Natural killer cell treated with Interleukin-12 subunit alpha and Interleukin-12 subunit beta and Interleukin-15 and Interleukin-18, amount 100 ng/mL, for 72 hours (primary cell): ENCODE results near the gene F7. TPM values are rescaled to one million over a fixed set of nuclear protein-coding genes. Genes with fewer than 3 reads are reported as not detected.
A peak's percentile ranks its signal among the peaks of the same experiment; 100 is the strongest.

ENCODE experiments used
- ATAC-seq, 2 donors: fragments of 150-1000 bp; cut with Tn5 transposase in 1 of 2; sonication (Bioruptor Pico), chemical (Tn5 transposase) in 1 of 2; 2 replicates each; pipeline ENCODE4 v1.10.0; 2021
- DNase-seq: peaks from one replicate; pipeline ENCODE4 v3.0.0; 2022; ENCODE audit warnings: low spot score
- H3K27ac Mint-ChIP-seq, 2 donors: 1 replicate in 1 of 2; 2 replicates in 1 of 2; pipeline ENCODE4 v1.8.0; 2022; ENCODE audit warnings: mixed read lengths in 2 of 2, mild to moderate bottlenecking in 1 of 2, moderate library complexity in 1 of 2
- H3K27me3 Mint-ChIP-seq, 2 donors: 1 replicate in 1 of 2; 2 replicates in 1 of 2; pipeline ENCODE4 v1.8.0; 2022; ENCODE audit warnings: mixed read lengths in 2 of 2
- H3K36me3 Mint-ChIP-seq: one replicate; pipeline ENCODE4 v1.8.0; 2022; ENCODE audit warnings: mixed read lengths
- H3K4me1 Mint-ChIP-seq, 2 donors: 1 replicate in 1 of 2; 2 replicates in 1 of 2; pipeline ENCODE4 v1.8.0; 2022; ENCODE audit warnings: low read depth in 2 of 2, mixed read lengths in 2 of 2, mild to moderate bottlenecking in 1 of 2
- H3K4me3 Mint-ChIP-seq: one replicate; pipeline ENCODE4 v1.8.0; 2022; ENCODE audit warnings: mixed read lengths
- H3K9me3 Mint-ChIP-seq: 2 replicates; pipeline ENCODE4 v1.8.0; 2022; ENCODE audit warnings: mixed read lengths
- total RNA-seq, 2 donors: library from RNA; stranded (reverse); gene quantifications; one replicate each; pipeline ENCODE4 v1.2.3, GENCODE V29; 2022

Gene F7
- total RNA-seq, 2 donors from 2014 or later = not detected

DNA sequence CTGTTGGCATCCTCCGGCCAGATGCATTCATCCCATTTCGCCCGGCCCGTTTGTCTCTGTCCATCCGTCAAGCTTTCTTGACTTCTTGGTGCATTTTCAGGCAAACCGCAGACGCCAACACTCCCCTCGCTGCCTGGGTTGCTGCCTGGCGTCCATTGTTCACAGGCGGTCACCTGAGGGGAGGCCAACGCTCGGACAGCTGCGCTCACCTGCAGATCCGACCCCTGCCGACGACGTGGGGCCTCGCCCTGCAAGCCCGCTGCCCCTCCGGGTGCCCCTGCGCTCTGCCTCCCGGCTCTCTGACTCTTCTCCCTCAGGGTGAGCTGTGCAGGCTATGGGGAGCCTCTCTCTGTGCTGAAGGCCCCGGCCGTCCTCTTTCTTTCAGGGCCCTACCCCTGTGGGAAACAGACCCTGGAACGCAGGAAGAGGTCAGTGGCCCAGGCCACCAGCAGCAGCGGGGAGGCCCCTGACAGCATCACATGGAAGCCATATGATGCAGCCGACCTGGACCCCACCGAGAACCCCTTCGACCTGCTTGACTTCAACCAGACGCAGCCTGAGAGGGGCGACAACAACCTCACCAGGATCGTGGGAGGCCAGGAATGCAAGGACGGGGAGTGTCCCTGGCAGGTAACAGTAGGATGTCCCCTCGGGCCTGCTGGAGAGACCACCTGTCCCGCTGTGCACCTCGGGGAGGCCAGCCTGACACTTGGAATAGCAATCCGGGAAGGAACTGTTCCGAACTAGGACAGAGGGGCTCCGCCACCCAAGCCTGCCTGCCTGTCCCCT is 38.1 kb downstream of the F7 start:
- H3K27me3 Mint-ChIP-seq = no peaks in the 10 kb centered on the region
- H3K36me3 Mint-ChIP-seq = no peaks in the 10 kb centered on the region
- no peaks in the 10 kb centered on the region for H3K4me1 Mint-ChIP-seq
- ATAC-seq = no peak
- no peaks in the 10 kb centered on the region for H3K9me3 Mint-ChIP-seq
- no peak overlapping the region for H3K4me3 Mint-ChIP-seq
- DNase-seq = no peak
- H3K27ac Mint-ChIP-seq = no peak overlapping the region

DNA sequence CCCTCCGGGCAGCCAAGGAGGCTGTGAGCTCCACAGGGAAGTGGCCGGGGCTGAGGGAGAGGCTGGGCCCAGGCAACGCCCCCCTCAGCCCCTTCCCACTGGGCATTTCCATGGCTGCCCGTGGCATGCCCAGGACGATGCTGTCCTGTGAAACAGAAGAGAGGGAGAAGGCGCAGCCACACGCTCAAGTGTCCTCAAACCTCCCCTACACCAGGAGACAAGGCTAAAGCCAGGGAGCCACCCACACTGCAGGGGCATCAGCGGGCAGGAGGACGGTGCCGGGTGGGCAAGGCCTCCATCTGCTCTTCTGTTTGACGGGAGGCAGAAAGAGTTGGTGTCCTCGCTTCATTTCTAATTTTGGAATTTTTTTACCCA is 38.7 kb downstream of the F7 start:
- Mint-ChIP-seq H3K27me3 (no peaks in the 10 kb centered on the region), H3K4me3 (no peak overlapping the region), H3K36me3 (no peaks in the 10 kb centered on the region), H3K4me1 (no peaks in the 10 kb centered on the region), H3K27ac (no peak overlapping the region), H3K9me3 (no peaks in the 10 kb centered on the region)
- ATAC-seq = no peak
- no peak for DNase-seq

DNA sequence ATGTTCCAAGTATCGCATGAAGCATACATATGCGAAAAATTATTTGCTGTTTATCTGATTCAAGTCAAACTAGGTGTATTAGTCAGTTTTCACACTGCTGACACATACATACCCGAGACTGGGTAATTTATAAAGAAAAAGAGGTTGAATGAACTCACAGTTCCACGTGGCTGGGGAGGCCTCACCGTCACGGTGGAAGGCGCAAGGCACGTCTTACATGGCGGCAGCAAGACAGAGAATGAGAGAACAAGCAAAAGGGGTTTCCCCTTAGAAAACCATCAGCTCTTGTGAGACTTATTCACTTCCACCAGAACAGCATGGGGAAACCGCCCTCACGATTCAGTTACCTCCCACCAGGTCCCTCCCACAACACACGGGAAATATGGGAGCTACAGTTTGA is 39.9 kb downstream of the F7 start:
- Mint-ChIP-seq H3K4me1 (no peaks in the 10 kb centered on the region), H3K36me3 (no peaks in the 10 kb centered on the region), H3K9me3 (no peaks in the 10 kb centered on the region), H3K27ac (no peak overlapping the region), H3K27me3 (no peaks in the 10 kb centered on the region), H3K4me3 (no peak overlapping the region)
- ATAC-seq (no peak), DNase-seq (no peak)

DNA sequence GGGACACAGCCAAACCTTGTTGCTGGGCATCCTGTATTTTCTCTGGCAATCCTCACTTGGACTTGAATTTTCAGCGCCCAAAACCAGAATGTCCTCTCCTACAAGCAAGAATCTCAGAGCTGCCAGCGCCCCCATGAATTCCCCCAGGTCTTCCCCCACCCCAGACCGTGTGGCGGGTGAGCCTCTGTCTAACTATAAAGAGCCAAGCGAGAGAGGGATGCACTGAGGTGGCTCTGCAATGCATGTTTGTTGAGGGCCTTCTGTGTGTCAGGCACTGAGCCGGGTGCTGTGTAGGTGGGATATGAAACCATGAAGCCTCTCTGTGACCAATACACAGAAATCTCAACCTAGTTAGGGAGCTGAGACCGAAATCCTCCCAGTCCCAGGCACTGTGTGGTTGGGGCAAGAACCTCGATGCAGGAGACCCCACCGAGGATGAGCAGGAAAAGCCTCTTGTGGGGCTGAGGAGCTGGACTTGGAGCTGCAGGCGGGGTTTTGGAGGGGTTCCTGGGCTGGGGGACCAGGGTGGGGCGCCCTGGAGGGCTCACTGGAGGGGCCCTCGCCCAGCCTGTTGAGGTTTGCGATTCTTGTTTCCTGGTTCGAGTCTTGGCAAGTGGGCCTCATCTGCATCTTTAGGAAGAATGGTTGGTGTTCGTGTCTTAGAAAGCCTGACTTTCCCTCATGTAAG is 40.5 kb downstream of the F7 start:
- no peak for ATAC-seq
- no peak for DNase-seq
- H3K4me1 Mint-ChIP-seq = peaks cover under 1% of the 10 kb centered on the region in 2 donors
- H3K36me3 Mint-ChIP-seq = no peaks in the 10 kb centered on the region
- H3K27me3 Mint-ChIP-seq = peaks cover under 1 to 2% of the 10 kb centered on the region in 2 donors
- H3K4me3 Mint-ChIP-seq = no peak overlapping the region
- H3K9me3 Mint-ChIP-seq = no peaks in the 10 kb centered on the region
- no peak overlapping the region for H3K27ac Mint-ChIP-seq

DNA sequence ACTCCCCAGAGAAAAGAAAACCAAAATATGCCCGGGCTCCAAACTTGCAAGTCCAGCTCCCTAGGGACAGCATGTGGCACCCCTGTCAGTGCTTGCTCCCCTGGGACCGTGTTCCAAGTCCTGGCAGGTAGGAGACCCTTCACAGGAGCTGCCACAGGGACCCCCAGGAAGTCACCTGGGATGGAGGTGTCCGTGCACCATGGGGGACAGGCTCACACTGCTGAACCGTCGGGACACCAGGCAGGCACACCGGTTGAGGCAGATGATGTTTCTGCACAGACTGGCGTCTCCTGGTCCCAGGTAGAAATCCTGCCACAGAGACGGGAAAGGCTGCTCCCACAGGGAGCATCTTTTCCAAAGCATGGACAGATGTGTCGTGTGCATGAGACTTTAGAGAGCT is 41.2 kb downstream of the F7 start:
- Mint-ChIP-seq H3K27me3 (peaks cover 3 to 6% of the 10 kb centered on the region in 2 donors), H3K4me1 (peaks cover 2 to 5% of the 10 kb centered on the region in 2 donors), H3K27ac (no peak overlapping the region), H3K4me3 (no peak overlapping the region), H3K36me3 (no peaks in the 10 kb centered on the region), H3K9me3 (no peaks in the 10 kb centered on the region)
- ATAC-seq (no peak), DNase-seq (no peak)

DNA sequence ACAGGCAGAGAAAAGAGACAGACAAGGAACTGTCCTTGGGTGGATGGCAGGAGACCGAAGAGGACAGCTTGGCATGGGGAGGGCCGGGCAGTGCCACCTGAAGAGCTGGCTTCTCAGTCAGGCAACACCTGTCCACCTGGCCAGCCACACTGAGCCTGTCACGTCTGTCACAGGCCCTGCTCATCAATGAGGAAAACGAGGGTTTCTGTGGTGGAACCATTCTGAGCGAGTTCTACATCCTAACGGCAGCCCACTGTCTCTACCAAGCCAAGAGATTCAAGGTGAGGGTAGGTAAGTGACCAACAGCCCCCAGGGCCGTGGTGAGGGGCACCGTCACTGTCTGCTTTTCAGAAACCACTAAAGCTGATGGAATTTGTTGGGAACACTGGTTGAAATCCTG is 41.6 kb downstream of the F7 start:
- peaks cover 4 to 8% of the 10 kb centered on the region in 2 donors for H3K27me3 Mint-ChIP-seq
- no peaks in the 10 kb centered on the region for H3K36me3 Mint-ChIP-seq
- no peaks in the 10 kb centered on the region for H3K9me3 Mint-ChIP-seq
- H3K4me1 Mint-ChIP-seq = peaks cover 4 to 6% of the 10 kb centered on the region in 2 donors
- ATAC-seq (no peak), DNase-seq (no peak)
- H3K27ac Mint-ChIP-seq = no peak overlapping the region
- no peak overlapping the region for H3K4me3 Mint-ChIP-seq

DNA sequence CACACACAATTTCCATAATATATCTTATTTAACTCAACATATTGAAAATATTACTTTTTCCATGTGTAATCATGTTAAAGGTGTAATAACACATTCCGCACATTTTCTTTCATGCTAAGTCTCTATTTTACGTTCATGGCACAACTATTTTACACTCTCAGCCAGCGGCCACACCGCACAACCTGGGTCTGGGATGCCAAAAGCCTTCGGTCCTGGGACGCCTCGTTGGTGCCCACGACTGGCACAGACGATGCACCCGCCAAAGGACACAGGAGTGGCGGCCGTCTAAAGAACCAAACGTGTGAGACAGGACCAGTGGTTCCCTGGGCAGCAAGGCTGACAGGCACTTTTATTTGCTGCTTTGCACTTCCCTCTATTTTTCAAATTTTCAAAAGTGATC is 42.8 kb downstream of the F7 start:
- H3K36me3 Mint-ChIP-seq = no peaks in the 10 kb centered on the region
- no peak overlapping the region for H3K4me3 Mint-ChIP-seq
- H3K27ac Mint-ChIP-seq = no peak overlapping the region
- DNase-seq (no peak), ATAC-seq (no peak)
- peaks cover 11 to 17% of the 10 kb centered on the region in 2 donors for H3K27me3 Mint-ChIP-seq
- peaks cover 12 to 14% of the 10 kb centered on the region in 2 donors for H3K4me1 Mint-ChIP-seq
- no peaks in the 10 kb centered on the region for H3K9me3 Mint-ChIP-seq

DNA sequence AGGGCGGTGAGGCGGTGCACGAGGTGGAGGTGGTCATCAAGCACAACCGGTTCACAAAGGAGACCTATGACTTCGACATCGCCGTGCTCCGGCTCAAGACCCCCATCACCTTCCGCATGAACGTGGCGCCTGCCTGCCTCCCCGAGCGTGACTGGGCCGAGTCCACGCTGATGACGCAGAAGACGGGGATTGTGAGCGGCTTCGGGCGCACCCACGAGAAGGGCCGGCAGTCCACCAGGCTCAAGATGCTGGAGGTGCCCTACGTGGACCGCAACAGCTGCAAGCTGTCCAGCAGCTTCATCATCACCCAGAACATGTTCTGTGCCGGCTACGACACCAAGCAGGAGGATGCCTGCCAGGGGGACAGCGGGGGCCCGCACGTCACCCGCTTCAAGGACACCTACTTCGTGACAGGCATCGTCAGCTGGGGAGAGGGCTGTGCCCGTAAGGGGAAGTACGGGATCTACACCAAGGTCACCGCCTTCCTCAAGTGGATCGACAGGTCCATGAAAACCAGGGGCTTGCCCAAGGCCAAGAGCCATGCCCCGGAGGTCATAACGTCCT is 43.4 kb downstream of the F7 start:
- Mint-ChIP-seq H3K9me3 (no peaks in the 10 kb centered on the region), H3K27me3 (peaks cover 11 to 17% of the 10 kb centered on the region in 2 donors), H3K27ac (no peak overlapping the region), H3K4me3 (no peak overlapping the region), H3K4me1 (peaks cover 12 to 14% of the 10 kb centered on the region in 2 donors), H3K36me3 (no peaks in the 10 kb centered on the region)
- ATAC-seq (no peak), DNase-seq (no peak)

DNA sequence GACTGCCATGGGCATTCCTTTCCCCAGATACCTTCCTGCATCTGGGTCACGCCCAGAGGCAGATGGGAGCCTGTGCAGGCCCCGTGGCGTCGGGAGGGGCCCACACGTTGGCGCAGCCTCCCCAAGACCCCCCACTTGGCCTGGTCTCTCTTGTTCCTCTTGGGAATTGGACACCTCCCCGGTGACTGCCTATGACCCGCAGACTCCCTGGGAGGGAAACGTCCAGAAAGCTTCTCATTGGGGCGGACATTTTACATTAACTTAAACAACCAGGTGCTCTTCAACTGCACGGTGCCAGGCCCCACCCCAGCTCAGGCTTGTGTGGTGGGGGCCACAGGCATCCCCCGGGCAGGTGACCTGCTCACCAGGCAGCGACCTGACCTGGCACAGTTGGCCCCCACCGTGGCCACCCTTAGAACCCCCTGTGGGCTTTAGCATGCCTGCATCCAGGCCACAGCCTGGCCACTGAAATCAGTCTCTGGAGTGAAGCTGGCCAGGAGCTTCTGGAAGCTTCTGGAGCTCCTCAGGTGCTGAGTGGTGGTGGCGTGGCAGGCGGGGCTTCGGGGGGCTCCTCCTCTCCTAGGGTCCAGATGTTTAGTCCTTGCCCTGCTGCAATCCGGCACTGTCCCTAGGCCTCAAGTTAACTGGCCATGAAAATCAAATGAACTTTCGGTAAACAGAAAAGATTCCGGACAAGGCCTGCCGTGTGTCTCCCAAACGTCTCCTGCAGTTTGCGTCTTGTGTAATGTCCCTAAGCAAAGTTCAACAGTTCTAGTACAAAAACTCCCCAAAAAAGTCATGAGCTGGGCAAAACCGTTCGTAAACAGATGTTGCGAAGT is 44.3 kb downstream of the F7 start:
- no peak for DNase-seq
- peaks cover 13 to 14% of the 10 kb centered on the region in 2 donors for H3K4me1 Mint-ChIP-seq
- H3K36me3 Mint-ChIP-seq = no peaks in the 10 kb centered on the region
- no peak overlapping the region for H3K4me3 Mint-ChIP-seq
- peaks cover 11 to 17% of the 10 kb centered on the region in 2 donors for H3K27me3 Mint-ChIP-seq
- peaks cover 1% of the 10 kb centered on the region for H3K9me3 Mint-ChIP-seq
- H3K27ac Mint-ChIP-seq = no peak overlapping the region
- no peak for ATAC-seq

DNA sequence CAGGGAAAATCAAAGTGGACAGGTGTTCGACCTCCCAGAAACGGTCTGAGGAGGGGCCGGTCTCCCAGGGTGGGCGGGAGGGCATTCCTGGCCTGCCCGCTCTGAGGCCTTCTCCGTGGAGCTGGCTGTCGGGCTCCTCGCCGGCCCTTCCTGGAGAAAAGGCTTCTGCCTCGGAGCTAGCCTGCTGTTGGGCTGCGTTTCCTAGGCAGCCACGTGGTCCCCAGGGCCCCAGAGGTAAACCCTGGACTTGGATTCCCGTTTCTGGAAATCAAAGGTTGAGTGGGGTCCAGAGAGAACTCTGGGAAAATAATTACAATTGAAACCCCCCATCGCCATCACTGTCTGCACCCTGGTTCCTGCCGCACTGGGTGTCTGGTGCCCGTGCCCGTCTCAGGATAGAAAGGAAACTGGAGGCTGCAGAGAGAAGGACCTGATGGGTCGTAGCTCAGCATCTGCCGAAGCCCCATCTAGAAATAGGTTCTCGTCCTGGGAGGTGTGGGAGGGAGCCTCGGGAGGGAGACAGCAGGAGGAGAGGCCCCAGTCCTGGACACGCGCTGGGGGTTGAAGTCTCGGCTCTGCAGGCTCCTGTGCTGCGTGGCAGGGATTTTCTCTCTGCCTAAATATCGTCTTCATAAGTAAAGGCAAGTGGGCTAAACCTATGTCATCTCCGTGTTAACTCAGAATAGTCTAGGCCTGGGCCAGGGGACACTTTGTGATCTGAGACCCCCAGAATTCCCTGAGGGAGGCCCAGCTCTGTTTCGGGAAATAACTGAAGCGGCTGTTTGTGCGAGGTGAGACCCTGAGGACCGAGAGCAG is 45.2 kb downstream of the F7 start:
- Mint-ChIP-seq H3K36me3 (peaks cover 6% of the 10 kb centered on the region), H3K9me3 (peaks cover 10% of the 10 kb centered on the region), H3K4me3 (peak overlapping the region; percentile 30), H3K4me1 (peaks cover 14% of the 10 kb centered on the region in 2 donors), H3K27ac (no peak overlapping the region), H3K27me3 (peaks cover 11 to 17% of the 10 kb centered on the region in 2 donors)
- ATAC-seq (no peak), DNase-seq (no peak)

DNA sequence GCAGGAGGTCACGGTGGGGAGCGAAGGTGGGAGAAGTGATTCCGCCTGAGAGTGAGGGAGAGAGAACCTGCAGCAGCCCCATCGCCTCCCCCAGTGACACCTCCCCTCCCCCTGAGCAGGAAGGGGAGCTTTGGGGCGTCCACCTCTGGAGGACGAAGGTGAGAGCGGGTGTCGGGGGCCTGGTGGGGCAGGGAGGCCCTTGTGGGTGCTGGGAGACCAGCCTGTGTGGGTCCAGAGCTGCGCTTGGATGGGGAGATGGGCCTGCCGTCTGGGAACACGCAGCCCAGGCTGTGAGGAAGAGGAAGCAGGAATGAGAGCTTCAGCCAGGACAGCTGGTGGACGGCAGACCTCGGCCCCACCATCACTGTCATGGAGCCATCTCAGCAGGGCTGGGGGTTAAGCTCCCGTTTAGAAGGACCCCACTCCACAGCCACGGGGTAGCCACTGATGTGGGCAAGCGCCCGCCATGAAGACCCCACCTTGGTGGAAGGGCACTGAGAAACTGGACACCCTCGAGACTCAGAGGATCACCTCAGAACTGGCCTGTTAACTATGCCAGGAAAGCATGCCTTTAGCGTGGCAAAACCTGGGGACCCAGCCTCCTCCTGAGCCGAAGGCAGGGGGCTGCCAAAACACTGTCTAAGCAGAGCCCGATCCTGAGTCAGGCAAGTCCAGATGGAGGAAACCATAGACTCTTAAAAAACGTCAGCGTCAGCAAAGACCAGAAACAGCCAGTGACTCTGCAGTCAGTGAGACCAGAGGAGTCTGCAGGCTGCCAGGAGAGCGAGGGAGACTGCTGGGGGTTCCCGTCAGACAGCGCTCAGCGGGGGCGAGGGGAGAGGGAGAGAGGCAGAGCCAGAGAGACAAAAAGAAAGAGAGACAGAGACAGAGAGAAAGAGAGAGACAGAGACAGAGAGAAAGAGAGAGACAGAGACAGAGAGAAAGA is 46.4 kb downstream of the F7 start:
- Mint-ChIP-seq H3K27ac (peak overlapping the region; percentile 1 to 11), H3K4me3 (peak overlapping the region; percentile 90), H3K36me3 (peaks cover 8% of the 10 kb centered on the region), H3K9me3 (peaks cover 10% of the 10 kb centered on the region), H3K4me1 (peaks cover 14% of the 10 kb centered on the region in 2 donors), H3K27me3 (peaks cover 11 to 17% of the 10 kb centered on the region in 2 donors)
- DNase-seq (no peak), ATAC-seq (peak; percentile 22 to 51)

DNA sequence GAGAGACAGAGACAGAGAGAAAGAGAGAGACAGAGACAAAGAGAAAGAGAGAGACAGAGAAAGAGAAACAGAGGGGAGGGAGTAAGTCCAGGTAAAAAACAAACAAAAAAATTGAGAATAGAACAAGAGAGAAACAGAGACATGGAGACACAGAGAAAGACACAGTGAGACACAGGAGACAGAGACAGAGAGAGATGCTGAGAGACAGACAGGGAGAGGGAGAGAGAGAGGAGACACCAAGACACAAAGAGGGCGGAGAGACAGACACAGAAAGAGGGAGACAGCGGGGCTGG is 47.0 kb downstream of the F7 start:
- H3K36me3 Mint-ChIP-seq = peaks cover 8% of the 10 kb centered on the region
- H3K4me3 Mint-ChIP-seq = peak overlapping the region; percentile 90
- ATAC-seq (no peak), DNase-seq (no peak)
- peak overlapping the region; percentile 1 to 11 for H3K27ac Mint-ChIP-seq
- H3K9me3 Mint-ChIP-seq = peaks cover 10% of the 10 kb centered on the region
- H3K27me3 Mint-ChIP-seq = peaks cover 11 to 17% of the 10 kb centered on the region in 2 donors
- peaks cover 14 to 19% of the 10 kb centered on the region in 2 donors for H3K4me1 Mint-ChIP-seq
